ENCODE data around the gene STT3B.
"Not testable (repeated sequence)": the region's sequence is repeated elsewhere in the genome, so short reads cannot be mapped to it uniquely, and the experiment has no call there.

The STT3B gene

DNA sequence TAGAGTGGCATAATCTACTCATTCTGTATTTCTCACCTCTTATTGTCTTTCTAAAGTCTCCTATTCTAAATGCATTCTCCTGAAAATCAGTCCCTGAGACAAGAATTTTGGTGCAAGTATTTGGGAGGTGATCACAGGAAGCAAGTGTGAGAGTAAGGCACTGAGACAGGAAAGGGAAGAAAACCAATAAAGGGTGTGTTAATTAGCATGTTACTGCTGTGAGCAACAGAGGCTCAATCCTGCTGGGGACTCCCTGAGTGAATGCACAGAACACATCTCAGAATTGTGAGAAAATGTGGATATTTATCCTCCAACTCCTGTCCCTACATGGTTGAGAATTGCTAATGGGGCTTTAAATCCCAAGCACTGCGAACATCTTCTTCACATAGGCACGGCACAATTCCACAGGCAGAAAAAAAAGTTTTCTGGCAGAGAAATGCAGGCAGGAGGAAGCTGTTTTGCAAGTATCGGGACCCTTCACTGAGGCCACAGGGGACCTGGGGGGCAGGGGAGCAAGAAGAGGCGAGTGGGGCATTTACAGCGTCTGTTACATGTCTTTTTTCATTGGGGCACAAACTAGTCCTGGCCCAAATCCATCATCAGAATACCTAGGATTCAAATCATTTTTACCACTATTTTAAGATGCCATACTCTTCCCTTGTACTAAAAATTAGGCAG lies 27.2 kb upstream of the STT3B start:
- H3K9me3 ChIP-seq (ENCODE audit: control insufficient read depth, insufficient read depth, low read length) = no peaks in the 10 kb centered on the region
- H3K36me3 ChIP-seq (ENCODE audit: insufficient read depth, low read length) = no peaks in the 10 kb centered on the region
- peaks cover 17% of the 10 kb centered on the region for H3K4me1 ChIP-seq (ENCODE audit: insufficient read depth, low read length)
- H3K9ac ChIP-seq (ENCODE audit: low read depth, low read length) = no peak overlapping the region

DNA sequence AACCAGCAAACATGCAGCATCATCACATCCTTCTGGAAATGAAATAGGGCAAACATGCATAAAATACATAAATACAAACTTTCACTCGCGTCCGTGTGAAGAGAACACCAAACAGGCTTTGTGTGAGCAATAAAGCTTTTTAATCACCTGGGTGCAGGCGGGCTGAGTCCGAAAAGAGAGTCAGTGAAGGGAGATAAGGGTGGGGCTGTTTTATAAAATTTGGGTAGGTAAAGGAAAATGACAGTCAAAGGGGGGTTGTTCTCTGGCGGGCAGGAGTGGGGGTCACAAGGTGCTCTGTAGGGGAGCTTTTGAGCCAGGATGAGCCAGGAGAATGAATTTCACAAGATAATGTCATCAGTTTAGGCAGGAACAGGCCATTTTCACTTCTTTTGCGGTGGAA lies 26.2 kb upstream of the STT3B start:
- peaks cover 17% of the 10 kb centered on the region for H3K4me1 ChIP-seq (ENCODE audit: insufficient read depth, low read length)
- not testable (repeated sequence) for H3K9me3 ChIP-seq (ENCODE audit: control insufficient read depth, insufficient read depth, low read length); H3K9ac ChIP-seq (ENCODE audit: low read depth, low read length); H3K36me3 ChIP-seq (ENCODE audit: insufficient read depth, low read length)

DNA sequence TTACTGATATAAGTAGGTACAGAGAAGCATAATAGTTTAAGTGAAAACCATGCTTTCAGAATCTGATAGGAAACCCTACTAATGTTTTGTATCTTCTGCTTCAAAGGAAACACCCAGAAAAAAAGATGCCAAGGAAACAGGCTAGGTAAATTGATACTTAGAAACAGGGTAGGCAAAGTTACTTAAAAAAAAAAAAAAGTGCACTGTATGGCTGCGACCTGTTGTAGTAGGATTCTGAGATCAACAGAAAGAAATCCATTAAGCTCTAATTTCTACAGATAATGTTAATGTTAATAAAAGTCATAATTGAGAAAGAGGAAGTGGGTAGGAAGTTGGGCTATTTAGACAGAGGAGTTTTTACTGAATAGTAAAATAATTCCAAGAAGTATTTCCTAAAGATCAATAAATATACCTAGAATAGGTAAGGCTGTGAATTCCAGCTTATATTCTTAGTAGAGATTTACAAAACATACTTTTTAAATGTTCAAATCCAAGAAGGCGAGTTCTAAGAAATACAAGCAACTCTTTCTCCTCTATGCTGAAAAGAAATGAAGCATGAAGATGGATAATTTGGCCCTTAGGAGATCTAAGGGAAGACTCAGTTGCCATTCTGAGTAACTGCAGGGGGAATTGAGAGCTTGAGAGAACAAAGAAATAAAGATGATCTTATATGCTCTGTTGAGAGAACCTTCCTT lies 24.1 kb upstream of the STT3B start:
- no peaks in the 10 kb centered on the region for H3K9me3 ChIP-seq (ENCODE audit: control insufficient read depth, insufficient read depth, low read length)
- H3K4me1 ChIP-seq (ENCODE audit: insufficient read depth, low read length) = peaks cover 17% of the 10 kb centered on the region
- no peaks in the 10 kb centered on the region for H3K36me3 ChIP-seq (ENCODE audit: insufficient read depth, low read length)
- H3K9ac ChIP-seq (ENCODE audit: low read depth, low read length) = no peak overlapping the region

DNA sequence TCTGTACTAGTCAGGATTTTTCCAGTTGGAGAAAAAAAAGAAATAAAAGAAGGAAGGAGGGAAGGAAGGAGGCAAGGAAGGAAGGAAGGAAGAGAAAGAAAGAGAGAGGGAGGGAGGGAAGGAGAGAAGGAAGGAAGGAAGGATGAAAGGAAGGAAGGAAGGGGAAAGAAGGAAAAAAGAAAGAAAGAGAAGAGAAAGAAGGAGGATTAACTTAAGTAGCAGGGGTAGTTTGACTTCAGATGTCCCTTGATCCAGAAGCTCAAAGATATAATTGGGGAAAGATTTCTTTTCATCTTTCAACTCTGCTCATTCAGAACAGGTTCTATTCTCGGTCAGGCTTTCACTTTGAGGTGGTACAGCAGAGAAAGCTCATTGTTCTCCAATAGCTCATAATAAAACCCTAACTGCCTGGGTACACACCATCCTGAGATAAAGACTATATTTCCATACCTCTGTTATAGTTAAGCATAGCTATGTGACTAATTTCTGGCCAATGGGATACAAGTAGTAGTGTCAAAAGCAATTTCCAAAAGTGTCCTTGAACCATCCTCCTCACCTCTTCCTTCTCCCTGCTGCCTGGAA lies 23.5 kb upstream of the STT3B start:
- Histone ChIP-seq H3K9me3 (ENCODE audit: control insufficient read depth, insufficient read depth, low read length) (no peaks in the 10 kb centered on the region), H3K4me1 (ENCODE audit: insufficient read depth, low read length) (peaks cover 17% of the 10 kb centered on the region), H3K36me3 (ENCODE audit: insufficient read depth, low read length) (no peaks in the 10 kb centered on the region), H3K9ac (ENCODE audit: low read depth, low read length) (no peak overlapping the region)

DNA sequence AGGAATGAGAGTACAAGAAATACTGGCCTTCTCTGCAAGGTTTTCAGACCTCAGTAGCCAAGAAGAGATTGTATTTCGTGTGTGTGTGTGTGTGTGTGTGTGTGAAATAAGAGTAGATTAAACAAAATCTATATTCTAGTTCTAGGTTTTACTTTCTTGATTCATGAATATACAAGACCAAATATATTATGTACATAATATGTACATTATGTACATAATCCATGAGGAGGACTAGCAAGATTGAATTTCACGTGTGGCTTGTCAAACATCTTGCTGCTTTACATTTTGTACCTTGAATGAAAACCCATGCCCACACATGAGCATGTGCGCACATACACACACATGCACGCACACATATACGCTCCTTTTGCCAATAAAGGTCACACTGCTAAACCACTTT lies 18.2 kb upstream of the STT3B start:
- H3K4me1 ChIP-seq (ENCODE audit: insufficient read depth, low read length) = no peaks in the 10 kb centered on the region
- no peaks in the 10 kb centered on the region for H3K9me3 ChIP-seq (ENCODE audit: control insufficient read depth, insufficient read depth, low read length)
- H3K9ac ChIP-seq (ENCODE audit: low read depth, low read length) = no peak overlapping the region
- H3K36me3 ChIP-seq (ENCODE audit: insufficient read depth, low read length) = no peaks in the 10 kb centered on the region; the same call in 1 of the 2 replicates

DNA sequence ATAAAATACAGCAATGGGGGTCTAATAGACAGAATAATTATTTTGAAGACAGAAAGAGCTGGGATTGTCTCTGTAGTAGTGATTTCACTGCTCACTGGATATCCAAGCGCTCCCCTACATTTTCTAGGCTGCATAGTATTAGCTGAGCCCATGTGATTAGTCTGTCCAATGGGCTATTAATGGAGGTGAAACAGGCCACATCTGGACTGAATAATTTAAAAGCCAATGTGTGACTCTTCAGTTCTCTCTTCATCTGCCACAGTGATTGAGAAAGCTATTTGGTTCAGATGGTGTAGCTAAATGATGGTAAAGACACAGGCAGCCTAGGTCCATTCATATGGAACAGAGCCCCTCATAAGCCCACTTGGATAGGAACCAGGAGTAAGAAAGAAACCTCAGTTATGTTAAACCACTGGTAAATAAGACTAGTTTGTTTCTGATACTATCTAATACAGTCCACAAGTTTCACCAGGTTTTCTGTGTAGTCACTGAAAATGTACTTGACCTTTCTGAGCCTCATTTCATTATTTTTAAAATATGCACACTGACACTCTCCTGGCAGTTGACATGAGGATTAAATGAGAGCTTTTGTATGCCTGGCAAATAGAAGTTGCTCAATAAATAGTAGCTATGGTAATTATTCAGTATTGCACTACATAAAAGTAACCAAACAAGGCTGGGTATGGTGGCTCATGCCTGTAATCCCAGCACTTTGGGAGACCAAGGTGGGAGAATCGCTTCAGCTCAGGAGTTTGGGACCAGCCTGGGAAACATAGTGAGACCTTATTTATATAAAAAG lies 17.0 kb upstream of the STT3B start:
- Histone ChIP-seq H3K36me3 (ENCODE audit: insufficient read depth, low read length) (no peaks in the 10 kb centered on the region; the same call in 1 of the 2 replicates), H3K9ac (ENCODE audit: low read depth, low read length) (no peak overlapping the region), H3K4me1 (ENCODE audit: insufficient read depth, low read length) (no peaks in the 10 kb centered on the region), H3K9me3 (ENCODE audit: control insufficient read depth, insufficient read depth, low read length) (no peaks in the 10 kb centered on the region)

DNA sequence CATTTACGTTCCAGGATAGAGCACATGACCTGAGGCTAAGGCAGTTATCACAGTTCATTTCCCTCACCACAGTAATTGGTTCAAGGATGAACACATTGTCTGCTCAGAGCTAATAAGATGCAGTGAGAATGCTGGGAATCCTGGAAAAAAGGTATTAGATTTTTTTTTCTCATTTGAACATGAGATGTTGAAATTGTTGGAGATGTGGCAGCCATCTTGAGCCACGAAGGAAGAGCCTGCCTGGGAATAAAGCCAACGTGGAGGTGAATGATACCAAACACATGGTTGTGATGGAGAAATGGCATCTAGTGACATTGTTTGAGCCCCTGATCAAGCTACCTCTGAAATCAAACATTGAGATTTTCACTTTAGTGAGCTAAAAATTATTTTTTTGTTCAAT lies 16.0 kb upstream of the STT3B start:
- no peaks in the 10 kb centered on the region for H3K9me3 ChIP-seq (ENCODE audit: control insufficient read depth, insufficient read depth, low read length)

DNA sequence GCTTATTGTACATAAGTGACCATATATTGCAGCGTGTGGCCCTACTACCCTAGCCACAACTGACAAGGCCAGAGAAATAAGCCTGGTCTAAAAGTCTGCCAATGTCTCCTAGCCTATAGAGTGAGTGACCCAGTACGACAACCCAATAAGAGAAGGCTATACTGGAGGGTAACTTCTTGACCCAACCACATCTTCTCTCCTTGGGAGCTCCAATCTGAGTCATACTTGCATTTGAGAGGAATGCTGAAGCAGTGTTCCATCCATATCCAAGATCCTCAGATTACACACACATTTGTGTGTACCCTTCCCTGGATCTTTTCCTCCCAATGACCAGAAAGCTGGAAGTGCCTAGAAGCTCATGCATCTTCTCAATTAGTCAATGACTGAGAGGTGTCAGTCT lies 11.3 kb upstream of the STT3B start:
- no peaks in the 10 kb centered on the region for H3K9me3 ChIP-seq (ENCODE audit: control insufficient read depth, insufficient read depth, low read length)
- H3K36me3 ChIP-seq (ENCODE audit: insufficient read depth, low read length) = no peaks in the 10 kb centered on the region; the same call in 1 of the 2 replicates
- H3K4me1 ChIP-seq (ENCODE audit: insufficient read depth, low read length) = peaks cover 4% of the 10 kb centered on the region; the same call in 1 of the 2 replicates
- no peak overlapping the region for H3K9ac ChIP-seq (ENCODE audit: low read depth, low read length)

More for the DNA sequence above, 16.0 kb upstream of the STT3B start:
- Histone ChIP-seq H3K36me3 (ENCODE audit: insufficient read depth, low read length) (no peaks in the 10 kb centered on the region; the same call in 1 of the 2 replicates), H3K4me1 (ENCODE audit: insufficient read depth, low read length) (no peaks in the 10 kb centered on the region), H3K9ac (ENCODE audit: low read depth, low read length) (no peak overlapping the region)

DNA sequence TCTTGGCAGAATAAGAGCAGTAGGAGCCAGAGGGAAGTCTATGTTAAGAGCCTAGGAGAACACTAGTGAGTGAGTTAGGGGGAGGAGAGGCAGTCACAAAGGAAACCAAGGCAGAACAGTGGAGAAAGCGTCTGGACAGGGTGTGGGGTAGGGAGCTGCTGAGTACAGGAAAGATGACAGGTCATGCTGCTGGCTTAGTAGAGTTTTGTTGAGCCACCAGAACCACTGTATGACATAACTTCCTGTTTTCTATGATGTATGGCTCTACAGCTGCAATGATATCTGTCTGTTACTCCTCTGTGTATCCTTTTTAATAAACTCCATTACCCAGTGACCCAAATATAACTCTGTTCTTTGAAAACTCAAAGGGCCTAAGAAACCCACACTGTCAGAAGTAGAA lies 10.6 kb upstream of the STT3B start:
- Histone ChIP-seq H3K9ac (ENCODE audit: low read depth, low read length) (no peak overlapping the region), H3K36me3 (ENCODE audit: insufficient read depth, low read length) (no peaks in the 10 kb centered on the region), H3K4me1 (ENCODE audit: insufficient read depth, low read length) (peaks cover 4% of the 10 kb centered on the region; the same call in 1 of the 2 replicates), H3K9me3 (ENCODE audit: control insufficient read depth, insufficient read depth, low read length) (no peaks in the 10 kb centered on the region)

DNA sequence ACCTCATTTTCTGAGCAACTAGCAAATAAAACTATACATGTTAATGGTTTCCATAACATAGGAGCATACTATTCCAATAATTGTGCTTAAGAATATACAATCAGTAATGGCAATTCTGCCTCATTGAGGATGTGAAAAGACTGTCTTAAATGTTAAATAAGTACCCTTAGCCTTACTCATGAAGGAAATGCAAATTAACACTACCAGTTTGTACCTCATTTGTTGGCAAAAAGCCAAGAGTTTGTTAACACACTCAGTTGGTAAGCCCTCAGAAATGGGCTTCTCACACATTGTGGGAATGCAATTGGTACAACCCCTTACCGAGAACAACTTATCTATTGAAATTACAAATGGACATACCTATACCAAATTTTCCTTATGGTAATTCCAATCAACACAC lies 9.2 kb upstream of the STT3B start:
- Histone ChIP-seq H3K36me3 (ENCODE audit: insufficient read depth, low read length) (no peaks in the 10 kb centered on the region), H3K9me3 (ENCODE audit: control insufficient read depth, insufficient read depth, low read length) (no peaks in the 10 kb centered on the region), H3K4me1 (ENCODE audit: insufficient read depth, low read length) (peaks cover 4% of the 10 kb centered on the region; the same call in 1 of the 2 replicates), H3K9ac (ENCODE audit: low read depth, low read length) (no peak overlapping the region)

DNA sequence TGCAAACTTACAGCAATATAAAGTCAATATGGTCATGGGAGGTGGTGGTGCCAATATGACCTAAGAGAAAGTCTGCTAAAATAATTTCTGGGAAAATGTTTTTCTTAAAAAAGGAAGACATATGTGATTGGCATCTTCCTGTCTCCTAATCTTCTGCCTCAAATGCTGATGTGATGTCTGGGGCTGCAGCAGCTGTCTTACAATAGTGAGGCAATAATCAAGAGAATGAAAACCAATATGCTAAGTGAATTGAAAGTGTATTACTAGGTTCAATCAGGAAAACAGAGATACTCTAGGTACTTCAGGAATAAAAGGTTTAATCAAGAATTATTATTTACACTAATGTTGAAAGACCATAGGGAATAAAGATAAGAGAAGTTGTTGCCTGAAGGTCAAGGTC lies 7.2 kb upstream of the STT3B start:
- Histone ChIP-seq H3K9me3 (ENCODE audit: control insufficient read depth, insufficient read depth, low read length) (no peaks in the 10 kb centered on the region), H3K36me3 (ENCODE audit: insufficient read depth, low read length) (no peaks in the 10 kb centered on the region), H3K9ac (ENCODE audit: low read depth, low read length) (no peak overlapping the region), H3K4me1 (ENCODE audit: insufficient read depth, low read length) (peaks cover 4% of the 10 kb centered on the region; the same call in 1 of the 2 replicates)

DNA sequence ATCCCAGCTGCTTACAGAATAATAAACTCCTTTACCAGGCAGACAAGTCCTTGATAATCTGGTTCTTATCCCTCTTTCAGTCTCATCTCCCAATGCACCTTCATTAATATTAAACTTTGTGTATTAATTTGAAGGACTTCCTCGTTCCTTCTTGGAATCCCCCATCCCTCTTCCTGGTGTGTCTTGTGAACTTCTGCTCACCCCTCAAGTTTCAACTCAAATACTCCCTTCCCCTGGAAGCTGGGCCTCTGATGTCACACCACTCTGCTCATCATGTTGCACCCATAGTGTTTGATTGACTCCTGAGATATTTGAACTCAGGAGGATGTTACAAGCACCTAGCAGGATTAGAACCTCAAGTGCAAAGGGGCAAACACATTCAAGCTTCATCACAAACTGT lies 3.3 kb upstream of the STT3B start:
- Histone ChIP-seq H3K36me3 (ENCODE audit: insufficient read depth, low read length) (no peaks in the 10 kb centered on the region), H3K9ac (ENCODE audit: low read depth, low read length) (no peak overlapping the region)

DNA sequence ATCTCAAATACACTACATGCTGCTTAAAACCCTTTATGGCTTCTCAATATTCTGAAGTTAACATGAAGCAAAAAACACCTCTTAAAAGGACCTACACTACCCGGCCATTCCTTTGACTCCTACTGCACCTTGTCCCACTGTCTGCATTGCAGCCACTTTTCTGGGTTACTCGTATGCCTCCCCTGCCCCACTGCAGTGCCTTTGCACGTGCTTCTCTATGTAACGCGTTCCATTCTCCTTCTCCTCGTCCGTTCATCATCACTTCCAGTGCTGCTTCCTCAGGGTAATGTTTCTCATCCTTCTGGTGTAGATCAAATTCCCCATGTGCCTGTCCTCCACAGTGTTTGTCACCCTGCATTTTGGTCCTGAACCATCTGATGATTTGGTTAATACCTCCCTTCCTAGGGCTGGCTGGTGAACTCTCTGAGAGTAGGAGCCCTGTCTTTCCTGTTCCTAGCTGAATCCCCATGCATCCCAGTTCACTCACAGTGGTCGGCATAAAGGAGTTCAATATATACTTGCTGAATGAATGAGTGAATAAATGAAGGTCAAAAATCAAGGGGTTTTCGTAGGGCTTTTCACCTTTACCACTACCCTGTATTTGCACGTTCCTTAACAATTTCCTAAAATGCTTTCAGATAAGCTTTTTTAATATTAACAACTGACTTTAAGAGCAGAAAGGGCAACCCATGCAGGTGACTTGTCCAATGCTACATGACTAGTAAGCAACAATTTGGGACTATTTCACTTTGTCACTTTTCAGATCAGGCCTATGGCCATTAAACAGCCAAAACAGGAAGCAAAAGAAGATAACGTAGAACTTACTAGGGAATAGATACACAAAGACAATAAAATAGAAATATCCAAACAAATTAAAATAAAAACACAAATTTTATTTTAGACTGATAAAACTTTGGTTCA lies 2.4 kb upstream of the STT3B start:
- H3K9me3 ChIP-seq (ENCODE audit: control insufficient read depth, insufficient read depth, low read length) = no peaks in the 10 kb centered on the region
- H3K9ac ChIP-seq (ENCODE audit: low read depth, low read length) = 0 out of 2 replicates have a peak overlapping the region, but pooled peaks have one; percentile 99
- no peaks in the 10 kb centered on the region for H3K36me3 ChIP-seq (ENCODE audit: insufficient read depth, low read length)
- H3K4me1 ChIP-seq (ENCODE audit: insufficient read depth, low read length) = no peaks in the 10 kb centered on the region

More for the DNA sequence above, 3.3 kb upstream of the STT3B start:
- Histone ChIP-seq H3K9me3 (ENCODE audit: control insufficient read depth, insufficient read depth, low read length) (no peaks in the 10 kb centered on the region), H3K4me1 (ENCODE audit: insufficient read depth, low read length) (no peaks in the 10 kb centered on the region)
